Measurements from ENCODE around the gene GPATCH3. TPM values are rescaled to one million over a fixed set of nuclear protein-coding genes. Genes with fewer than 3 reads are reported as not detected.

GPATCH3 gene
- 7.7 and 12.8 TPM in 2 replicates for total RNA-seq

GRCh38 chr1:26900001-26900814 is at the start of gene GPATCH3:
Gene GPATCH3, minus strand, starts transcription at chr1:26900467. Its CDS starts 25 bp downstream, at chr1:26900442.

GRCh38 chr1:26921540-26922430 is 21.5 kb upstream of the GPATCH3 start, which contains the start of gene NUDC:
Gene NUDC, plus strand, starts transcription at chr1:26921743. Its CDS starts 106 bp downstream, at chr1:26921849.

GRCh38 chr1:26913754-26914619 is 13.7 kb upstream of the GPATCH3 start, which contains the start of gene NR0B2:
Gene NR0B2, minus strand, starts transcription at chr1:26913975. Its CDS starts 35 bp downstream, at chr1:26913940.

GRCh38 chr1:26889551-26890466 is 10.5 kb downstream of the GPATCH3 start, which contains the start of gene GPN2:
Gene GPN2, minus strand, starts transcription at chr1:26890283. Its CDS starts 187 bp downstream, at chr1:26890096.

GRCh38 chr1:26862781-26863684 is 37.2 kb downstream of the GPATCH3 start, which contains the start of gene SFN:
Gene SFN, plus strand, starts transcription at chr1:26863149. Its CDS starts 64 bp downstream, at chr1:26863213.

Other genes starting within 250 kb of the GPATCH3 start
- gene ARID1A, start 204.5 kb downstream of the GPATCH3 start, total RNA-seq: 24.4 and 52.9 TPM in 2 replicates
- 11.1 and 31.1 TPM in 2 replicates for gene PIGV, start 112.5 kb downstream of the GPATCH3 start, total RNA-seq
- gene ZDHHC18, start 73.8 kb downstream of the GPATCH3 start, total RNA-seq: 15.3 and 25.9 TPM in 2 replicates
- gene SFN, start 37.3 kb downstream of the GPATCH3 start, total RNA-seq: 3.3 and 7.0 TPM in 2 replicates
- gene GPN2, start 10.2 kb downstream of the GPATCH3 start, total RNA-seq: 11.2 and 15.1 TPM in 2 replicates
- gene NR0B2, start 13.5 kb upstream of the GPATCH3 start, total RNA-seq: not detected in 2 replicates
- 51.8 and 75.1 TPM in 2 replicates for gene NUDC, start 21.3 kb upstream of the GPATCH3 start, total RNA-seq
- 1.7 TPM in 1 of 2 replicates, not detected in the other for gene KDF1, start 60.0 kb upstream of the GPATCH3 start, total RNA-seq
- gene TRNP1, start 93.2 kb upstream of the GPATCH3 start, total RNA-seq: 66.3 and 81.3 TPM in 2 replicates
- 0.56 and 6.1 TPM in 2 replicates for gene TENT5B, start 112.4 kb upstream of the GPATCH3 start, total RNA-seq